Measurements from ENCODE around the gene GCK.

GRCh38 chr7:44128721-44129582 lies 60.3 kb downstream of the GCK start:
- TF ChIP-seq CTCF (IDR thresholded peaks at IDR 0.05) (no peak), POLR2A (IDR thresholded peaks at IDR 0.05) (no peak)

Data from breast epithelium (tissue), 3 donors.